ENCODE data around the gene SPECC1.
"Not testable (repeated sequence)": the region's sequence is repeated elsewhere in the genome, so short reads cannot be mapped to it uniquely, and the experiment has no call there.

SPECC1 gene

DNA sequence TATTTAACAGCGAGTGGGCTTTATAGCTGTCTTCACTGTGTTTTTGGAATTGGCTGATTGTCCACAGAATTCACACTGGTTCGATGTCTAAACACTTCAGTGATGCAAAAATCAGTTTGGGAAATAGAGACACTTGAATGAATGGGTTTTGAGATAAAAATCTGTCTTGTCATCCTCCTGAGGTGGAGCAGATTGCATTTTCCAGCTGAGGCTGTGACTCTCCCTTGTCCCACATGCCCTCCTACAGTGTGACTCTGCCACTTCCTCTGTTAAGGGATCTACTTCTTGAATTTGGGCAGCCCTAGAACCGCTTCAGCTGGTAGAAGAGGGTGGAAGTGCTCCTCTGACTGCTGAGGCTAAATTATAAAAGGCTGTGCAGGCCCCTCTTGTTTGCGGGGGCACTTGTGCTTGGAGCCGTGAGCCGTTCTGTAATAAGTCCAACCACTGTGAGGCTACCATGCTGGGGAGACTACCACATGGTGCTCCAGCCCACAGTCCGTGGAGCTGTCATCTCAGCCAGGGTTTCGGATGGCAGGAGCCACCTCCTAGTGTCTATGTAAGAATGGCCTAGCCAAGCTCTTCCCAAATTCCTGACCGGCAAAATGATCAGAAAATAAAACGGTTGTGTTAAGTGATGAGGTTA is 175.9 kb downstream of the SPECC1 start:
- H3K27me3 ChIP-seq (ENCODE audit: insufficient read depth, insufficient read length), result no peaks in the 10 kb centered on the region
- H3K36me3 ChIP-seq (ENCODE audit: insufficient read depth, insufficient read length, low read length), result no peaks in the 10 kb centered on the region
- H3K9ac ChIP-seq (ENCODE audit: insufficient read length, low read depth), result no peak overlapping the region
- no peak overlapping the region for H3K4me3 ChIP-seq (ENCODE audit: insufficient read length, low read depth)
- TF ChIP-seq ZNF274 (IDR thresholded peaks at IDR 0.05; ENCODE audit: low read depth, low read length) (no peak), YY1 (IDR thresholded peaks at IDR 0.05; ENCODE audit: insufficient read depth, insufficient read length) (no peak), SUZ12 (IDR thresholded peaks at IDR 0.05; ENCODE audit: extremely low read depth, insufficient read depth, insufficient read length) (no peak)
- H3K9me3 ChIP-seq (ENCODE audit: insufficient read depth, low read length), result no peaks in the 10 kb centered on the region
- no peaks in the 10 kb centered on the region for H3K4me1 ChIP-seq (ENCODE audit: insufficient read depth, insufficient read length)
- DNase-seq (ENCODE audit: low read depth, low spot score), result no peak

DNA sequence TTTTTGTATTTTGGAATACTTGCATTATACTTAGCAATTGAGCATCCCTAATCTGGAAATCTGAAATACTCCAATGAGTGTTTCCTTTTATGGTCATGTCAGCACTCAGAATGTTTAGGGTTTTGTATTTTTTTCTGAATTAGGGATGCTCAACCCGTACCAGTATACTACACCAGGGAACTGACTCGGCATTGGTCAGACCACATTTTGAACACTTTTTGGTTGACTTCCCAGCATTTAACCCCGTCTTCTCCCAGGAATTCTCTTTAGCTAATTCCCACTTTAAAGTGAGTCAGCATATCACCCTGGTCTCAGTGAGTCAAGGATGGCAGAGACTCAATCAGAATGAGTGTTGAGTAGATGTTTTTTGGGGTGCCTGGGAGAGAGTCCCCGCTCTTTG is 177.9 kb downstream of the SPECC1 start:
- no peaks in the 10 kb centered on the region for H3K9me3 ChIP-seq (ENCODE audit: insufficient read depth, low read length)
- H3K36me3 ChIP-seq (ENCODE audit: insufficient read depth, insufficient read length, low read length), result no peaks in the 10 kb centered on the region
- TF ChIP-seq ZNF274 (IDR thresholded peaks at IDR 0.05; ENCODE audit: low read depth, low read length), result no peak
- no peak for TF ChIP-seq SUZ12 (IDR thresholded peaks at IDR 0.05; ENCODE audit: extremely low read depth, insufficient read depth, insufficient read length)
- no peak for TF ChIP-seq YY1 (IDR thresholded peaks at IDR 0.05; ENCODE audit: insufficient read depth, insufficient read length)
- H3K27me3 ChIP-seq (ENCODE audit: insufficient read depth, insufficient read length), result no peaks in the 10 kb centered on the region
- no peak for DNase-seq (ENCODE audit: low read depth, low spot score)
- no peak overlapping the region for H3K4me3 ChIP-seq (ENCODE audit: insufficient read length, low read depth)
- H3K4me1 ChIP-seq (ENCODE audit: insufficient read depth, insufficient read length), result peaks cover 4% of the 10 kb centered on the region
- no peak overlapping the region for H3K9ac ChIP-seq (ENCODE audit: insufficient read length, low read depth)

- 0 out of 2 replicates have a peak, but pooled peaks cover under 1% of the 10 kb centered on the region for H3K9me3 ChIP-seq (ENCODE audit: insufficient read depth, low read length)
- no peak overlapping the region for H3K9ac ChIP-seq (ENCODE audit: insufficient read length, low read depth)
- H3K27me3 ChIP-seq (ENCODE audit: insufficient read depth, insufficient read length), result no peaks in the 10 kb centered on the region
- no peak overlapping the region for H3K4me3 ChIP-seq (ENCODE audit: insufficient read length, low read depth)
- peaks cover 4% of the 10 kb centered on the region for H3K4me1 ChIP-seq (ENCODE audit: insufficient read depth, insufficient read length)
- DNase-seq (ENCODE audit: low read depth, low spot score), result peak; percentile 6
- TF ChIP-seq YY1 (IDR thresholded peaks at IDR 0.05; ENCODE audit: insufficient read depth, insufficient read length), result no peak
- no peak for TF ChIP-seq SUZ12 (IDR thresholded peaks at IDR 0.05; ENCODE audit: extremely low read depth, insufficient read depth, insufficient read length)
- no peak for TF ChIP-seq ZNF274 (IDR thresholded peaks at IDR 0.05; ENCODE audit: low read depth, low read length)
- H3K36me3 ChIP-seq (ENCODE audit: insufficient read depth, insufficient read length, low read length), result no peaks in the 10 kb centered on the region
Observed at GRCh38 chr17:20189302-20189701, 180.1 kb downstream of the SPECC1 start.

GRCh38 chr17:20189979-20190378 is 180.8 kb downstream of the SPECC1 start:
- H3K36me3 ChIP-seq (ENCODE audit: insufficient read depth, insufficient read length, low read length), result no peaks in the 10 kb centered on the region
- peaks cover 7% of the 10 kb centered on the region for H3K9me3 ChIP-seq (ENCODE audit: insufficient read depth, low read length)
- TF ChIP-seq YY1 (IDR thresholded peaks at IDR 0.05; ENCODE audit: insufficient read depth, insufficient read length) (no peak), SUZ12 (IDR thresholded peaks at IDR 0.05; ENCODE audit: extremely low read depth, insufficient read depth, insufficient read length) (no peak), ZNF274 (IDR thresholded peaks at IDR 0.05; ENCODE audit: low read depth, low read length) (no peak)
- no peak overlapping the region for H3K9ac ChIP-seq (ENCODE audit: insufficient read length, low read depth)
- DNase-seq (ENCODE audit: low read depth, low spot score), result no peak
- no peaks in the 10 kb centered on the region for H3K27me3 ChIP-seq (ENCODE audit: insufficient read depth, insufficient read length)
- no peak overlapping the region for H3K4me3 ChIP-seq (ENCODE audit: insufficient read length, low read depth)
- peaks cover 4% of the 10 kb centered on the region for H3K4me1 ChIP-seq (ENCODE audit: insufficient read depth, insufficient read length)

GRCh38 chr17:20190605-20191004 is 181.4 kb downstream of the SPECC1 start:
- TF ChIP-seq ZNF274 (IDR thresholded peaks at IDR 0.05; ENCODE audit: low read depth, low read length), result no peak
- no peak for TF ChIP-seq YY1 (IDR thresholded peaks at IDR 0.05; ENCODE audit: insufficient read depth, insufficient read length)
- no peak for TF ChIP-seq SUZ12 (IDR thresholded peaks at IDR 0.05; ENCODE audit: extremely low read depth, insufficient read depth, insufficient read length)
- H3K9me3 ChIP-seq (ENCODE audit: insufficient read depth, low read length), result peaks cover 13% of the 10 kb centered on the region
- H3K4me3 ChIP-seq (ENCODE audit: insufficient read length, low read depth), result no peak overlapping the region
- H3K9ac ChIP-seq (ENCODE audit: insufficient read length, low read depth), result no peak overlapping the region
- no peak for DNase-seq (ENCODE audit: low read depth, low spot score)
- no peaks in the 10 kb centered on the region for H3K27me3 ChIP-seq (ENCODE audit: insufficient read depth, insufficient read length)
- H3K4me1 ChIP-seq (ENCODE audit: insufficient read depth, insufficient read length), result peaks cover 4% of the 10 kb centered on the region
- no peaks in the 10 kb centered on the region for H3K36me3 ChIP-seq (ENCODE audit: insufficient read depth, insufficient read length, low read length)

GRCh38 chr17:20191056-20191455 is 181.9 kb downstream of the SPECC1 start:
- DNase-seq (ENCODE audit: low read depth, low spot score), result no peak

DNA sequence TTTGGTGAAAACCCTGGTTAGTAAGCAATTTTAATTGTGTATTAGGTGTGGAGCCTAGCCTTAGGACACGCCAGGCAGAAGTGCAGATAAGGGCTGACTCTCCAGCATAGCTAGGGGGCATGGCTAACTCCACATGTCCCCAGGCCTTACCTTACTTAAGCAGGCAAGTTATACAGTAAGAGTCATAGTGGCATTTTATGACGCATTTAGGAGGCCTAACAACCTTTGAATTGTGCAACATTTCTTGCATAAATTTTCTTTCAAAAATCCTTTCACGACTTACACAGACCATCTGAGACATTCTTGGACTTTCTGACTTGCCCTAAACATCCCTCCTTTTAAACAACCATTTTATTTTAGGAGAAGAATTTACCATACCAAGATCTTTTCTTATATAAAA is 187.1 kb downstream of the SPECC1 start:
- H3K4me3 ChIP-seq (ENCODE audit: insufficient read length, low read depth); DNase-seq (ENCODE audit: low read depth, low spot score); H3K4me1 ChIP-seq (ENCODE audit: insufficient read depth, insufficient read length); H3K27me3 ChIP-seq (ENCODE audit: insufficient read depth, insufficient read length); H3K9ac ChIP-seq (ENCODE audit: insufficient read length, low read depth); H3K36me3 ChIP-seq (ENCODE audit: insufficient read depth, insufficient read length, low read length): not testable (repeated sequence)
- H3K9me3 ChIP-seq (ENCODE audit: insufficient read depth, low read length), result peaks cover 25% of the 10 kb centered on the region

More at GRCh38 chr17:20191056-20191455, 181.9 kb downstream of the SPECC1 start:
- no peaks in the 10 kb centered on the region for H3K27me3 ChIP-seq (ENCODE audit: insufficient read depth, insufficient read length)
- no peak overlapping the region for H3K9ac ChIP-seq (ENCODE audit: insufficient read length, low read depth)
- no peak overlapping the region for H3K4me3 ChIP-seq (ENCODE audit: insufficient read length, low read depth)
- no peaks in the 10 kb centered on the region for H3K36me3 ChIP-seq (ENCODE audit: insufficient read depth, insufficient read length, low read length)
- TF ChIP-seq YY1 (IDR thresholded peaks at IDR 0.05; ENCODE audit: insufficient read depth, insufficient read length) (no peak), ZNF274 (IDR thresholded peaks at IDR 0.05; ENCODE audit: low read depth, low read length) (no peak), SUZ12 (IDR thresholded peaks at IDR 0.05; ENCODE audit: extremely low read depth, insufficient read depth, insufficient read length) (no peak)
- H3K9me3 ChIP-seq (ENCODE audit: insufficient read depth, low read length), result peaks cover 18% of the 10 kb centered on the region
- peaks cover 4% of the 10 kb centered on the region for H3K4me1 ChIP-seq (ENCODE audit: insufficient read depth, insufficient read length)

Measured in NT2/D1 (cell line).